HG03521 (cell line): Measurements from ENCODE around the gene CAPZB.

Experiments
- ATAC-seq: cut with Tn5 transposase; IDR thresholded peaks from one replicate; pipeline ENCODE4 v1.9.1; 2021; ENCODE audit warnings: mild to moderate bottlenecking, moderate library complexity; ENCODE audit not compliant: unreplicated experiment

Gene CAPZB

DNA sequence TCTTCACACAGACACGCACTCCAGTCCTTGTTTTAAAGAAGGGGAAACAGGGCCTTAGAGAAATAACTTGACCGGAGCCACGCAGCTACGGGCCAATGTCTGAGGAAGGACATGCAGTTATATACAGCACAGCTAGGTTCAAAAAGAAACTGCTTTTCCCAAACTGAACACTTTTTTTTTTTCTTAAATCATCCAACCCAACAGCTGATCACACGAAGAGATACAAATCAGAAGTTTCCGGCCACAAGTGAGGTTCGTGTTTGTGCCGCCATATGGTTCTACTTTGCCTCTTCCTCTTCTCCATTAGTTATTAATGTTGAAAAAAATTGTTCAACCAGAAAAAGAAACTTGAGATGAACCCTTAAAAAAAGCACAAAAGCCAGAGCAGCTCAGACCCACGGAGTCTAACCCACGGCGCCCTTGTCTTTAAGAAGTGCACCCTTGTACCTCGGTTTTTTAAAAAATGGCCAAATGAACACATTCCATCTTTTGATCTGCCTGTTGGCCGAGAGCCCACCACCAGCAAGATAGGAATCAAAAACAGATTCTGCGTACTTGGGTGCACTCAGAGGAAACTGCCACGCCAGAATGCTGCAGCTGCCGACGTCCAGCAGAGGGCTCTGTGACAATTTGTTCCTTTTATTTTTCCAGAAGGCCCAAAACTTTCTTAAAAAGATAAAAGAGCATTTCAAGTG lies 94.3 kb downstream of the CAPZB start:
- peak; percentile 47 for ATAC-seq

DNA sequence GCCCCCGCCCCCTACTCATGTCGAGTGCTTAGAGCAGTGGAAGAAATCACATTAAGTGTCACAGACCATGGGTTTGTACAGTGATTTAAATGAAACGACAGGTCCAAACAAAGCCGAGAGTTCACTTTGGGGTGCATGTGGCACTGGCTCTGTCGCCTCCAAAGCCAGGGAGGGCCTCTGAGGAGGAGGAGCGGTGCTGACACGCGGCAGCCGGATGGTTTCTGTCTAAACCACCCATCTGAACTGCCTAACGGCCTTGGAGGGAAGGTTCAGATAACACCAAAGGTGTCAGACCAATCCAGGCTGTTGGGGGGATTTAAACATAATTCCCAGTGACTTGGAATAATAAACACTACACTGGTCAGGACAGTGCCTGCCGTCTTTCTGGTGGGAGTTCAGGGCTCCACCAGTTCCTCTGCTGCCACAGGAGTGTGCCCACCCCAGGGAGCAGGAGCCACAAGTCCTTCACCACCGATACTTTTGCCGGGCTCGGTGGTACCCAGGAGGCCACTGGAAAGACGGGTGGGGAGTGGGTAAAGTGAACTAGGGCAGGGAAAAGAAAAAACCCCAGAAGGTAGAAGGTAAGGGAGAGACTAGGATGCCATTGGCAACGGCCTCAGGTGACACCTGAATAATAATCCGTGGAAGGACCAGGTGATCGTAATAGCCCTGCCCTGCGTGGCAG lies 95.0 kb downstream of the CAPZB start:
- ATAC-seq, result no peak

DNA sequence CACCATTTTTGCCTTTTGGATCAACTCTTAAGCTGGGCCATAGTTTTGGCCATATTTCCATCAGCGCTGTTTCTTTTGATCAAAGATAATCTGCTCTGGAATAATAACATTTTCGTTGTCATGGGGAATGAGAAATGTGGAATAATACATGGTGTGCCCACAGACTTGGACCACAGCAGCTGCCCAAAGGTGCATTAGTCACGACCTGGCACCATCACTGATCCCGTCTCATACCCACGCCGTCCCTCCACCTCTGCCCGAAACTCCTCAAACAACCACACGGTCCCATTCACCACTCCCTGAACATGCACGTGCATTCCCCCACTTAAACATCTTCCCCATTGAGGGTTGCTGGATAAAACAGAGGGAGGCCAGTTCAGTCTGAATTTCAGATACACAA lies 96.4 kb downstream of the CAPZB start:
- ATAC-seq, result no peak

- ATAC-seq, result no peak
These were observed 98.3 kb downstream of the CAPZB start for GRCh38 chr1:19387045-19387467.

DNA sequence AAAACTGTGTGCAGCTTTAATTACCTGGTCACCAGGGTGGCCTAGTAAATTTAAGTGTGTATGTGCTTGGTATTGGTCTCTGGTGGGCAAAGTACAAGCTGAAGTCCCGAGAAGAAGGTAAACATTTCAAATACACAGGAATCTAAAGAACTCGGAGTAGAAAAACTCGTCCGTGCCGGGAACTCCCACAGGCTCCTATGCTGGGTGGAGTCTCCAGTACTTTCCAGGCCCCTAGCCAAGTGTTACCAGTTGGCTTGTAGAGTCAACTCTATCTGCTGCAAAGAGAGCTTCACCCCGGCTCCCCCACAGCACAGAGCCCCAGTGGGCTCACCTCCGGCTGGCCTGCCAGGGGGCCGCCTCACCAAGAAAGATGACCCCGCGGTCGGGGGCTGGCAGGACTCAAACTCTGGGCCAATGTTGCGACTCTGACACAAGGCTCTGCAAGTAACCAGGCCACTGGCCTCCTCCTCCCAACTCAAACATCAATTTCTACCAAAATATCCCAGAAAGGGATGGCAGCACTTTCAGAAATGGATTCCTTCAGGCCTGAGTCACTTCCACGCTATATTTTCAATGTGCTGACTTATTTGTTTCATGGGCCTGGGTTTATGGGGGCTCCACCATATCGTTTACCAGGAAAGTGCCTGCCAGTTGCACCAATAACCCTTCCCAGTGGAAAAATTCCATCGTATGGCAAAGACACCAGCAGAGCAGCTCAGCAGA lies 99.3 kb downstream of the CAPZB start:
- ATAC-seq, result no peak

- no peak for ATAC-seq
These were observed 100.1 kb downstream of the CAPZB start for GRCh38 chr1:19385221-19385620.

GRCh38 chr1:19384772-19385187 lies 100.6 kb downstream of the CAPZB start:
- ATAC-seq, result no peak

DNA sequence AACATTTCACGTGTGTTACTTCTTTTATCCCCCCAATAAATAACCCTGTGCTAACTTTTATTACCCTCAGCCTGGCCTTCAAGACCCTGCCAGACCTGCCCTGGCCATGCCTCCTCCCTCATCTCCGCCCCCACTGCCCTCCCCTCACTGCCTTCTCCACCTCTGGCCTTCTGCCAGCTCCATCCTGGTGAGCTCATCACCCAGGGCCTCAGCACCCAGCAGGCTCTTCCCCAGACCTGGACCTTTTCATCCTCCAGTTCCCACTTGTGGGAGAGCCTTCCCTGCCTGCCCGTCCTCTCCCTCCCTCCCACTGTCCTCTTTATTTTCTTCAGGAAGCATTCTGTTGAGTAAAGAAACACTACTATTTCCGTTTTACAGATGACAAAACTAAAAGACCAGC lies 101.2 kb downstream of the CAPZB start:
- no peak for ATAC-seq

DNA sequence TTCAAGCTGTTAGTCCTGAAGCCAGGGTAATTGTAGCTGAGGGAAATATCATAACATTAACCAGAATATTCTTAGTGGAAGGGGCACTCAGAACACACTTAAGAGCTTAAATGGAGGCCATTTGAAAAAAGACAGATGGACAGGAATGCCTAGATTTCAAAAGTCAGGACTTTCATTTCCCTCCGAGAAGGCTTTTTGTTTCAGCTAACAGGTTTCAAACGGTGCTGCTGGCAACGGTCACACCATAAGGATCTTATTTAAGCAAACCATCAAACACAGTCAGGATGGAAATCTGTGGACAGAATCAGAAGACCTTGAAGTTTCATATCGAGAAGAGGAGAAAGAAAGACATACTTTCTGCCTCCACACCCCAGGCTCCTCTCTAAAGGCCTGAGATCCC lies 103.1 kb downstream of the CAPZB start:
- ATAC-seq, result no peak

DNA sequence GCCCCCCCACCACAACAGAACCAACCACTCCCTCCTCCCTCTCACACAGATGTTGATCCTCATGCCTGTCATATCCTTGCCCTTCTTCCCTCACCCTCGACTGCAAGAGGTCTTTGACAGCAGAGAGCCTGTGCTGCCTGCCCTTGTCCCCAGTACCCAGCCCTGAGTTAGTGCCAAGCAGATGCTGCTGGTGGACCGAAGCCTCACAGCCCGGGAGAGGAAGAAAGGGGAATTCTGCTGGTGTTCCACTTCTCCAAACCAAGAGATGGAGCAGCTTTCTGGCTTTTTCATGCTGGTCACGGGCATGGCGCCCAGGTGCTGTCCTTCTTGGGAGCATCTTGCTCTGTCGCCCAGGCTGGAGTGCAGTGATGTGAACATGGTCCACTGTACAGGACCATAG lies 104.1 kb downstream of the CAPZB start:
- no peak for ATAC-seq

DNA sequence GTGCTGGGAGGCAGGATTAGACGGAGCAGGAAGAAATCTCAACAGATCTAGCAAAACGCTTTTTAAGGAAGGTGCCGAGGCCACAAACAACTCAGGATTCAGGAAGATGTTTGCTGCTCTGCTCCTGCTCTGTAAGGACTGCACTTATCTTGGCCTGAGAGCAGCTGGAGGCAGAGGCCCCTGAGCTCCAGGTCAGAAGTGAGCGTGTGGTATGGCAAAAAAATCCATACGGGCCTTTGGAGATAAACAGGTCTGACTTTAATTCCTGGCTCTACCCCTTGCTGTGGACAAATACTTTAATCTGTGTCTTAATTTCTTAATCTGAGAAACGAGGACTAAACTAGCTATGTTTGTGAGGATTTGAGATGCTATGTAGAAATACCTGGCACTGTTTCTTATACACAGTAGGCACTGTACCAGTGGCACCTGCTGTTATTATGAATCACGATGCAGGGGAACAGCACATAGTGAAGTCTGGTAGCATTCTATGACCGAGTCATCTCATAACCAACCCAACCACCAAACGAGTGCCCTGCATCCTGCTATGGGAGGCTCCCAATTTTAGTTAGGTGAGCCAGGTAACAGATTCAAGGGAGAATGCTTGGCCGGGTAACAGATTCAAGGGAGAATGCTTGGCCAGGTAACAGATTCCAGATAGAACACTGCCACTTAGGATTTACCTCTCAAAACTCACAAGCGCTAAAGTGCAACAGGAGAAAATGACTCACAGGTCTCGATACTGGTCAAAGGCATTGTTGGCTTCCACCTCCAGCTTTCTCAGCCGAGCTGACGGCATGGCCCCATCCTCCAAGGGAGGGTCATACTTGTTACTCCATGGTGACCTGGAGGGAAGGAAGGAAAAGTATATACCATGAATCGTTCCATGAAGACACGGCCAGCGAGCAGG lies 107.3 kb downstream of the CAPZB start:
- no peak for ATAC-seq

- ATAC-seq, result no peak
These were observed 108.6 kb downstream of the CAPZB start for GRCh38 chr1:19376428-19377372.

DNA sequence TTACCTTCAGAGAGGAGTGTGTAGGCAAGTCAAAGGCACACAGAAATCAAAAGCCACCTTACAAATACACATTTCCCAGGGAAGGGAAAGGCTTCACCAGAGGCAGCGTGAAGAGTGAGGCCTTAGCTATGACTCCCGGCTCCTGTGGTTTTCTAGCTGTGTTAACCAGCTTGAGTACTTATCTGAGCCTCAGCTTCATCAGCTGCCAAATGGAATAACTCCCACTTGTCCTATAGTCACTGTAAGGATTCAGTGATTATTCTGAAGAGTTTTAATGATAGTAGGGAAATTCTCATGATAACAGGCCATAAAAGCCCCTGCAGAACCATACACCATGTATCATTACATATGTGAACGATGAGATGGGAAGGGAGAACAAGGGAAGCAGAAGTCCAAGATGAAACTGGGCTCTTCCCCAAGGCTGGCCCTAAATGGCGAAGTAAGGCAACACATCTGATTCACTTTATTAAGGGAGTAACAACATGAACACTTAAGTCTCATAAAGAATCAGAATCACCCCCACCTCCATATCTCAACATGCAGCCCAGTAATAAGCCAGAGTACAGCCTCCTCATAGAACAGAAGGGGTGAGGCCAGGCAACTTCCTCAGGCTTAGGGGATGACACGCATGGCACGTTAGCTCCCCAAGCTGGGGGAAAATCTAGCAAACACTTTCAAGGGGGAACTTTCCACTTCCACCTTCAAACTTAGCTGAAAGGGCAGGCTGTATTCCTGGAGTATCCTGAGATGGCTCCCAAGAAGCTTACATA lies 109.5 kb downstream of the CAPZB start:
- no peak for ATAC-seq

DNA sequence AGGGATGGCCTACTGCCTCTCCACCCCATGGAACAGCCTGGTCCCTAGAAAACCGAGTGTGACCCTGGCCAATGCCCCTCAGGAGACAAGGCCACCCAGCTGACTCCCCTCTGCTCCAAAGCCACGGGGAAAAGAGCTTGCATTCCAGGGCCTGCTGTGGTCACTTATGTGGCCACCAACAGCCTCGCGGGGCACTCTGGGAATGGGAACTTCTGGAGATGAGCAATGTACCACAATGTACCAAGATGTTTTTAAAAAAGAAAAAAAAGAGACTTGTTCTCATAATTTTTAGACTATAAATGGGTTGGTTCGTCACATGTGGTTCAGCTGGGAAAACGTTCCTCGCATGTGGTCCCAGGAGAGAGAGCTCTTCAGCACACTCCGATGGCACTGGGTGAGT lies 110.4 kb downstream of the CAPZB start:
- no peak for ATAC-seq

DNA sequence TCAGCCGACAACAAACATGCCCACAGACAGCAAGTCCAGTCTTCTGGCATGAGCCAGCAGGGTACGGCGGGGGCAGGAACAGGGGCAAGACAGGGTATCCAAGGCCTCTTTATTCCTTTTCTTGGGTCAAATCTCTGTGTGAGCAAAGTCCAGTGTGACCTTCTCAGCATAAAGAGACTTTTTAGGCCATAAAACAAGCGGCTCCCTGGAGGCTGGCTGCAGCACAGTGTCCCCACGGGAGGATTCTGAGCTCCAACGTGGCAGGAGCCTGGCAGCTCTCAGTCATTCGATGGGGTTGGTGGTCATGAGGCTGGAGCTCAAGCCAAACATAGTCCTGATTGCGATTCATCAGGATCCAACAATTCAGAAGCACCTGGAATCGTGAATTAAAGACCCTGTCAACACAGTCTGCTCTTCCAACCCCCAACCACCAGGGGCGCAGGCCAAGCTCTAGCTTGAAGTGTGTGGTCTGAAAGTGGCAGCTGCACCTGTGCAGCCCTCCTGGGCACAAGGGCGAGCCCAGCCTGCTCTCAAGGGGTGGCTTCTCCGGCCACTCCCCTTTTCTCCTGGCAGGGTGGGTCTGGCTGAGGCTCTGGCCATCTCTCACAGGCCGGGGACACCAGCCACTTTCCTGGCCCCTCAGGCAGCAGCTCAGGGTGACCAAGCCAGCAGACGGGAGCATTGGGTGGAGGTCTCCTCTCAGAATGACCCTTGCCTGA lies 111.1 kb downstream of the CAPZB start:
- ATAC-seq, result no peak

- no peak for ATAC-seq
These were observed 111.9 kb downstream of the CAPZB start for GRCh38 chr1:19373211-19374082.

DNA sequence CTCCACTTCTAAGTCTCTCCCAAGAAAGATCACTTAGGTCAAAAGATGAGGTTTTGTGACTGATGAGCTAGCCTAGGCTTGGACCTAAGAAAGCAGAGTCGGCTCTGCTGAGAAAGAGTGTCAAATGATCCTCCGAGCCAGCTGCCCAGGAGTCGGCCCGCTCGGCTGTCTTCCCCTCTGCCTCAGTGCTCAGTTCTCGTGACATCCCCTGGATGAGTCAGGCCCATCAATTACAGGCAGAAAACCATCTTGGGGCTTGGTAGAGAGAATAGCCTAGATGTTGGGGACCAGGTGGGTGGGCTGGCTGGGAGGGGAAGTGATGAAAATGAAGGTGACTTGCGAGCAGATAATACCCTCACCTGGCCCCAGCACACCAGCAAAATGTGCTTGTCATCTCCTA lies 112.7 kb downstream of the CAPZB start:
- no peak for ATAC-seq

DNA sequence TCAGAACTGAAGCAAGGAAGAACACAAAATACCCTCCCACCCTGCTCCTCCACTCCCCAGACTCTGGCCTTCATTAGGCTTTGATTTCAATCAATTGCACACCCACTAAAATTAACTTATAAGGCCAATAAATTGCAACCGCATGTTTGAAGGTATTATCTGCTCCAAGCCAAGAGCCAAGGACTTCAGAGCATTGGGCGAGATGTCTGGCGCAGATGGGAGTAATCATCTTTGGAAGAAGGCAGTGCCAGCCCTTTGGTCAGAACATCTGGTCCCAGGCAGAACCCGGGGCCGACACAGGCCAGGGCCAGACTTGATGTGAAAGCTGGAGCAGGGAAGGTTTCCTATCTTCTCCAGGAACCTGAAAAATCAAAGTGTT lies 113.2 kb downstream of the CAPZB start:
- ATAC-seq, result no peak
